ENCODE measurements around the gene TTLL11.
"Not testable (repeated sequence)": the region's sequence is repeated elsewhere in the genome, so short reads cannot be mapped to it uniquely, and the experiment has no call there.

TTLL11 gene

DNA sequence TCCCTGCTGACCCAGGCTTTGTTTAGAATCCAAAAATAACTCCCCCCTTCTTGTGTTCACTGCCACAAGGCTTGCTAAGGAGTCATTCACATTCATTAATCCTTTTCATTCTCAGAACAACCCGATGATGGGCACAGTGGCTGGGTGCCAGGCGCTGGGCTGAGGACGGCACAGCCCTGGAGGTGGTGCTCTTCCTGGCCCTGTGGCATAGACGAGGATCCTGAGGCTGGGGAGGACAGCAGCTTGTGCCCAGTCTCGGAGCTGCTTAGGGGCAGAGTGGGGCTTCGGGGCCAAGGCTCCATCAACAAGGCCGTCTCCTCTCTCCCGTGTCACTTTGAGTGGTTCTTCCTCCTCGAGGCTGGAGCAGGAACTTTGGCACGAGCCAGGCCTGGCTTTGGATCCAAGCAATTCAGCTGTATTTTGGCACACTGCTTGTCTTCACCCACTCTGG, 166.7 kb downstream of the TTLL11 start:
- DNase-seq: no peak

DNA sequence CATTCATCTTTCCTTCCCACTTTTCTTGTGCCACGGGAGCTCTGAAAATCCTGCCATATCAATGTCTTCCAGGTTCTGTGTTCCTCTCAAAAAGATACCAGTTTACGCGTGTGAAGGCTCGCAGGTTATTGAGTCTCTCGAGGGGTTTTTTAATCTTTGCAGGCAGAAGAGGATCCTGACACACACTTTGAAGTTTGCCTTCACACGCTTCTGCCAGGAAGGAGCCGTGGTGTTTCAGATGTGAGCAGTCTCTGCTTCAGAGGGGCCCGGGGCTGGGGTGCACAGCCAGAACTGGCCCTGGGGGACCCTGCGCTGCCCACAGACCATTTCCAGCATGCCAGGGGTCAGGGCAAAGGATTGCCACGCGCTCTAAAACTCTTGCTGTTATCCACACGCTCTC, 167.2 kb downstream of the TTLL11 start:
- no peak for DNase-seq

DNA sequence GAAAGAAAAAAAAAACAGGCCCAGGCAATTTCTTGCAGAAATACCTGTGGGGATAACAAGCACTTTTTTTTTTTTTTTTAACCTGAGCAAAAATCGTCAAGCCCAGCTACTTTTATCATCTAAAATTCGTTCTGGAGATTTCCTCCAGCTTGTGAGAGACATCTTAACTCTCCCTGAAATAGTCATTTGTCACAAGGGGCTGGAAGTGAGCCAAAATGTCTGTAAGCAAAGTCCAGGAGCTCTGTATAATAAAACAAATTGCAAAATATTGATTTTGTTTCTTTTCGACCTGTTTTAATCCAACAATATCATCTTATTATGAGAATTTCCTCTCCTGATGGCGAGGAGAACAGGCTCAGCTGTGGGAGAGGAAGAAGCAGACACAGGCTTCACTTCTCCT, 168.4 kb downstream of the TTLL11 start:
- no peak for DNase-seq

DNA sequence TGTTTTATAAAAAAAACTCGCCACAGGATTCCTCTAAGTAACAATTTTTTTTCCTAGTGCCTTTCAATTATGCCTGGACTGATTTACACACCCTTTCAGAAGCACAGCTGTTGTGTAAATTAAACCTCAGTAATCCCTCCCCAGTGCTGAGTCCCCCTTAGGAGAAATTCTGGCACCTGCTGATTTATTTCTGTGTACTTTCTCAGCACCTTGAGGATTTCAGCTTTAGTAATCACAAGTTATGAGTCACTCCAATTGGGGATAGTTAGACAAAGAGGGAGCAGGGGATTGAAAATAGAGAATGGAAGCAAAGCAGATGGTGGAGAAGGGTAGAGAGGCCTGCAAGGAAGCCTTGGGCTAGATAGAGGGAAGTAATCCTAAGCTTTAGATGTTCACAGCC, 171.7 kb downstream of the TTLL11 start:
- peak; percentile 46 for DNase-seq

DNA sequence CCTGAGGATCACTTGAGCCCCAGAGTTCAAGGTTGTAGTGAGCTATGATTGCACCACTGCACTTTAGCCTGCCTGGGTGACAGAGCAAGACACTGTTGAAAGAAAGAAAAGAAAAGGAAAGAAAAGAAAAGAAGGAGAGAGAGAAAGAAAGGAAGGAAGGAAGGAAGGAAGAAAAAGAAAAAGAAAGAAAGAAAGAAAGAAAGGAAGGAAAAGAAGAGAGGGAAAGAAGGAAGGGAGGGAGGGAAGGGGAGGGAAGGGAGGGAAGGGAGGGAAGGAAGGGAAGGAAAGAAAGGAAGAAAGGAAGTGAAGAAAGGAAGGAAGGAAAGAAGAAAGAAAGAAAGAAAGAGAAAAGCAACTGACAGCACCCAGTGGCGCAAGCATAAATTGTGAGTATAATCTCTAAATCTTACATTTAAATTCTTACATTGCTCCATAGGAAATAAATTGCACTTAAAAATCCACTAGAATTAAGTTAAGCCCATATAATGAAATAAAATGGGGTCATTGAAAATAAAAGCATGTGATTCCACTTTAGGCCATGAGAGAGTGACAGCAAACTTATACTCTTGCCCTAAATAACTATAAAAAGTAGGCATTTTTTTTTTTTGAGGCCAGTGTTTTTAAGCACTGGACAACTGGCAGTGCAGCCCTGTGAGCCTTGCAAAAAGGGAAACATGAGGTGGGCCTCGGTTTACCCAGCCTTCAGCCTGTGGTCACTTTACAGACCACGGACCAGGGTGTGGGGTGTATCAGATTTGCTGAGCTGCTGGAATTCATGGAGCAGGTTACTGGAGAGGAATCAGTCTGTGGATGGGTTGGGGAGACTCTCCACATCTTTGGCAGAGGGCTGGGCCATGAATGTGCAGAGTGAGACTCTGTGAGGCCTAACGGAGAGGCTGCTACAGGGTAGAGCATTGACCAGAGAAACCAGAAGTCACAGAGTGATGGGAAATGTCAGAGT, 175.5 kb downstream of the TTLL11 start:
- no peak for DNase-seq

DNA sequence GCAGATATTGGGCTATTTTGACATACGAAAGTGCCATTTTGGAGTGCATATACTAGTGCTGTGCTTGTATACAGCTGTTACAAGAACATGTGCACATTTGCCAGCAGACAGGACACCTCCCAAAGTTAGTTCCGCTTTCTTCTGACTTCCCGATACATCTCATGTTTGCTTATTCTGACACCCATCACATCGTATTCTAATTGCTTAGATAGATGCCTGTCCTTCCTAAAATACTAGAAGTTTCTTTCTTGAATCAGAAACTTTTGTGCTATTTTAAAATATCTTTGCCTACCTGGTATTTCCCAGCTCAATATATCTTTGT, 177.8 kb downstream of the TTLL11 start:
- DNase-seq: no peak

DNA sequence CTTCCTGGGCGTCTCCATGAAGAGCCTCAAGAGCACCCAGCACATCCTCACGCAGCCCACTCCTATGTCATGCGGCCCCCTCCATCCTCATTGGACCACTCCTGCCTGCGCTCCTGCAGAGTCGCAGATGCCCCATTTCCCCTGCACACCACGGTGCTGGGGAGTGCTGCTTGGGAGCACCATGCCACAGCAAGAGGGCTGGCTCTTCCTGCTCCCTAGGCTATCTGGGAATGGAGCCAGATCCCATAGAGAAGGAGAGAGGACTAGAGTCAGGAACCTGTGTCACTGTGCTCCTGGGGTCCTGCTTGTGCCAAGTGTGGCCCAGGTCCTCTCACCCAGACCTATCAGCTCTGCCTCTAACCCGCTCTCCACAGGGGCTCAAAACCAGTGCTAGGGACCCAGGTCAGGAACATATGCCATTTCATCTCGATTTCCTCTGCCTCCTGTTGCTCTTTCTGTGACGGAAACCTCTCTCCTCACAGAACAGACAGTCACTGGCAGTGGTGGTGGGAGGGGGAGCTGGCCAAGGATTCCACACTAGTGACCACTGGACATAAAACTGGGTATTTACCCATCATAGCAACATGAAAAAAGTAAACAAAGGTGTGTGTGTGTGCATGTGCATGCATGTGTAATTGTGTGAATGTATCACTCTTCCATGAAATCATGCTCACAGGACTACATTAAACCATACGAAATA, 178.4 kb downstream of the TTLL11 start:
- no peak for DNase-seq

DNA sequence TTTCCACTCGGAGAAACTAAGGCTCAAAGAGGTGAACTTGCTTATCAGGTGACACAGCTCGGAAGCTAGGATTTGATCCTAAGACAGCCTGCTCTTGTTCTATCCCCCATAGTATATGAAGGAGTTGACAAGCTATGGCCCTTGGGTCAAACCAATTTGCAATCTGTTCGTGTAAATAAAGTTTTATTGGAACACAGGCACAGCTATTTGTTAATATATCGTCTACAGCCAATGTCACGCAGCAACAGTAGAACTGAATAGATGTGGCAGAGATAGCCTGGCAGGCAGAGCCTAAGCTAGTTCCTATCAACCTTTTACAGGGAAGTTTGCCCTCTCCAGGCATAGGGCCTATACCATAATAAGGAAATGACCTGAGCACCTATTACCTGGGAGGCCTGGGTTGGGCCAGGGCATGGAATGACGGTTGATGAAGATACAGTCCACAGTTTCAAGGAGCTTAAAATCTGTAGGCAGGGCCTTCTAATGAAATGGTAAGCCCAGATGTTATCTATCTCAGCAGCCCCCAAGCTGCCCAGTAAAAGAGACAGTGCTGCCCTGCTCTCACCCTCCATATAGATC, 179.0 kb downstream of the TTLL11 start:
- no peak for DNase-seq

DNA sequence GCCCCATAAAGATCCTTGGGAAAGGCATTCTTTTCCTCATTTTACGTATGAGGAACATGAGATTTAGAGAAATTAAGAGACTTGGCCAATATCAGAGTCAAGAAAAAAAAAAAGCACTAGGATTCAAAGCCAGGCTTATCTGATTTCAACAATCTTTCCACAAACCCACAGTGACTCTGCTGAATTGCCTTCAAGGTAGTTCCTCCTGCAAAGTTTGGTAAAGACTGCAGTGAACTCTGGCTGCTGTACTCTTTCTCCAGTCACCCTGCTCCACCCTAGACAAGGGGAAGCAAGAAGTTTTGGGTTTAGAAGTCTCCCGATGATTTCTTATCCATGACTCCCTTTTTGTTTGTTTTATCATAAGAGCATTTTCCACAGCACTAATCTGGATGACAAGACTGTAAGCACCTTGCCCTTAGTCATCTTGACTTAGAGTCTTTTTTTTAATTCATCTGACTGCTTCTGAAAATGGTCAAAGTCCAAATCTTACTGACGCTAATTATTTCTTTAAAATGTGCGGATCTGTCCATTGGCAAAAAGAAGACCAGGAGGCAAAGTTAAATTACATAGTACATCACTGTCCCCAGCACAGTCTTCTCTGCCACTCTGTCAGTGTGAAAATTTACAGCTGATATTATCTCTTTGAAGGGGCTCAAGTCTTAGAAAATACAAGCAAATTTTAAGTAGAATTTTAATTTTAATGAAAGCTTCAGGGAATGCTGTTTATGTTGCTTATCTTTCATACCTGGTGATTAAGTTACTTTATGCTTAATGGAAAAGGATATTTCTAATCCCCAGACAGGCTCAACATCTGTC, 180.1 kb downstream of the TTLL11 start:
- DNase-seq: no peak

DNA sequence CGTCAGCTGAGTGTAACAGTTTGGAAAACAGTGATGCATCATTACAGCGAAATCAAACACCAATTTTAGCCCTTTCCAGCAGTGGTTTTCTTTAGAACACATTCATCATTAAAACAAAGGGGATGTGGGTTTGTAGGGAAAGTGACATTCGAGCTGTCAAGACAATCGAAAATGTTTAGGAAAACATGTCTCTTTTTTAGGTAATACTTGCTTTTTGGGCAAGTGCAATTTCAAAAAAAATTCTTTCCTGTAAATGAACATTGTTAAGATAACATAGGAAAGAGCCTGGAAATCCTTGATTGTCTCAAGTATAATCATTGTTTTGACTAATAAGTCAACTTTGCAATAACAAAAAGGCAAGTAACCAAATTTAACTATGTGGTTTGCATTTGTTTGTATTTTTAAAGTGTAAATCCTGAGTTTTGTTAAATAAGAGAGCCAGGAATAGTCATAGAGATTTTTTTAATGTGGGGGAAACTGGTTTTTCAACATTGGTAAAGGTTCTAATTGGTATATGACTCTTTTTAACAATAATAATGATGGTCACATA, 182.5 kb downstream of the TTLL11 start:
- DNase-seq: no peak

DNA sequence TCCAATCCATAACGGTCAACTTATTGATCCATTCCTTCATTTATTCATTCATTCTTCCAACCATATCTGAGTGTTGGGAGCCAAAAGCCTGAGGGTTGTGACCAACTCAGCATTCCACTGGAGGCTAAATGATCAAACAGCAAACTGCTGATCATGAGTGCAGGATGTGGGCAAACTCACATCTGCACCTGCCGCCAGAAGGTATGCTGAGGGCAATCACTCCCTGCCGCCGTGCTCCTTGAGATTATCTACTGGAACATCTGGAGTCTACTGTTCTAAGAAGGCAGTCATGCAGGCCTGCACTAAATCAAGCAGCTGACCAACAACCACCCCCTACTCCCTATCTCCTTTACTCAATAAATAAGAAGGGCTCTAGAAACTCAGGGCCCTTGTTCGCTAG, 184.0 kb downstream of the TTLL11 start:
- no peak for DNase-seq

DNA sequence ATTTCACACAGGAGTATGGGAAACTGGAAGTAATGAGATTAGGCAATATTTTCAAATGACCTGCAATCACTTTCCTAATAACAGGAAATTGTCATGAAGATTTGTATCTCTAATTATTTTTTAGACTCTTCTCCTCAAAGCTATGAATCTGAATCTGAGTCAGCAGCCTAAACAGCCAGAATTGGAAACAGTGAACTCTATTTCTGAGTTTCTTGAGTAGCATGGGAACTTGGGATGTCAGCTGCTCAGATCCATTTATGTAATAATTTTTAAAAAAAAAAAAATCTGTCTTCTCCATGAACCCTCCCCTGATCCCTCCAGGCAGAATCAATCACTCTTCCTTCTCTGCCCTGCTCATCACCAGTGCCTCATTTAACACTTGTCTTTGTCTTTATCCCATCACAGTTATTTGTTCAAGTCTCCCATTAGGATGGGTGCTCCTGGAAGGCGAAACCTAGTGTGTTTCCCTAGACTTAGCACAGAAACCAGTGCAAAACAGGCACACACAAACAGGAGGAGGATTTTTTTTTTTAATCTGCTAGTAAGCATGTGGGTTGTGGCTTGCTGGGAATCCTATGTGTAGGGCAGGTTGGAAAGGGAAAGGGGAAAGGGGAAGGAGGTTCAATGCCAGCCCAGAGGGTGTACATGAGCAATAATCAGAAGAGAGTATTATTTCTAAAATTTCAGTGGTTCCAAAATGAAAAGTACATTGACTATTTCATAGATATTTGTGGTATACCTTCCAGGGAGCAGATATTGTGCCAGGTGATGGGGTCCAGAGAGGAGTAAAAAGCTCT, 186.8 kb downstream of the TTLL11 start:
- no peak for DNase-seq

DNA sequence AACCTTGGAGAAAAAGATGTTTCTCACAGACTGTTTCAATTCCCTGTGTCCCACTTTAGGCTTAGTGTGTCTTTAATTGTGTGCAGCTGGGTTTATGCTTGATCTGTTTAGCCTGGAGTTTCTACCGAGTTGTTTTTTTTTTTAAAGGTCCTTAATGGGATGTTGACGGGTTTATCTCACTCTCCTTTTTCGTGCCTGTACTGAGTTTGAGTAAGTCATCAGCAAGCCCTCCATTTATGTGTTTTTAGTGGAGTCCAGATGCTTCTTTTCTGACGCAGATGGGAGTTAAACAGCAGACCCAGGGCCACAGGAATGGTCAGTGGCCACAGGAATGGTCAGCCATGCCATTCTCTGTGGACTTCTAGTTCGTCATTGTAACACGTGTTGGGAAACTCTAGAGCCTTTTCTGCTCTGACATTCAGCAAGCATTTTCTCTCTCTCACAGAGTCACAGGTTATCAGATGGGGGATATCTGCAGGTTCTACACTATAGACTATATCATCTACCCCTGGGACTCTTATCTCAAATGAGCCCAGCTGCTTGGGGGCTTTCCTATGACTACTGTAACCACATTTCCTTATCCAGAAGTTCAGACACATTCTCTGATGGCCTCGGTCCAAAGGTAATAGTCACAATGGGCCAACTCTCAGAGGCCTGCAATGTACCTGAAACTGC, 190.5 kb downstream of the TTLL11 start:
- no peak for DNase-seq

DNA sequence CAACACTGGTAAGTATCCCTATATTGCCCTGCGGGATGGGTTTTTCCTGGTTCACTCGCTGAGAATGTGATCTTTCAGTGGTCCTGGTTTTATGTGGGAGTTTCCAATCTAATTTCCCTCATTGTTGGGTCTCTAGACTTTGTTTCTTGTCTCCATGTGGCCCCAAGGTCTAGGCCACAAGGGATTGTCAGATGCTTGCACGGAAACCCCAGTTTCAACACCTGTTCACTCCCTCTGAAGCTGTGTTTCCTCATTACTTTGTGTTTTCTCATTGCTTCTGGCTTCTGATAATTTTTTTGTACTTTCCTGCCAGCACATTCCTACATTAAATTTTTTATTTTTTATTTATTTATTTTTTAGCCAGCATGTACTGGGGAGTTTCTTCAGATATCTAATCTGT, 191.5 kb downstream of the TTLL11 start:
- no peak for DNase-seq

DNA sequence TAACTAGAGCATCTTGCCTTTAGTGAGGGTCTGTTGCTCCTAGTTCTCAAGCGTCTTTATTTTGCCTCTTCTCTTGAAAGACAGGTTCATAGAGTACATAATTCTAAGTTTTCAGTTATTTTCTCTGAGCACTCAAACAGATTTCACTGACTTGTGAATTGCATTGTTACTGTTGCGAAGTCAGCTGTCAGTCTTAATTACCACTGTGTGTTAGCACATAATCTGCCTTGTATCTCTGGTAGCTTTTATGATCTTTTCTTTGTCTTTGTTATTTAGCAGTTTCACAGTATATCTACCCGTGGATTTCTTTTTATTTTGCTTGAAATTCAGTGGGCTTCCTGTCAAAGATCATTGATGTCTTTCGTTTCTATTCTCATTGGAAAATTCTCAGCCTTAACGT, 192.9 kb downstream of the TTLL11 start:
- no peak for DNase-seq

DNA sequence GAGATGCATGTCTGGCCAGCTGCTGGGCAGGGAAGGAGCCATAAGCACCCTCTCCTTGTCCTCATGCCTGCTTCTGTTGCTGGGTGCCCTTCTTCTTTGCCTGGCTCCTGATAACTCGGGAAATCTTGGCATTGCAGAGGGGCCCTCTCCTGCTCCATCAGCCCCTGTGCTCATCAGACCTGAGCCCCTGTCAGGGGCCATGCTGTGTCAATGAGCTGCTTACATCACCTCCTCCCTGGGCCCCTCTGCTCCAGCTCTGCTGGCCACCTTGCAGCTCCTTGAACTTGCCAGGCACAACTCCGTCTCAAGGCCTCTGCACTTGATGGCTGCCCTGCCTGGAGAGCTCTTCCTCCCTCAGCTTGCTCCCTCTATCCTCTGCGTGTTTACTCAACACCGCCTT, 194.3 kb downstream of the TTLL11 start:
- no peak for DNase-seq

DNA sequence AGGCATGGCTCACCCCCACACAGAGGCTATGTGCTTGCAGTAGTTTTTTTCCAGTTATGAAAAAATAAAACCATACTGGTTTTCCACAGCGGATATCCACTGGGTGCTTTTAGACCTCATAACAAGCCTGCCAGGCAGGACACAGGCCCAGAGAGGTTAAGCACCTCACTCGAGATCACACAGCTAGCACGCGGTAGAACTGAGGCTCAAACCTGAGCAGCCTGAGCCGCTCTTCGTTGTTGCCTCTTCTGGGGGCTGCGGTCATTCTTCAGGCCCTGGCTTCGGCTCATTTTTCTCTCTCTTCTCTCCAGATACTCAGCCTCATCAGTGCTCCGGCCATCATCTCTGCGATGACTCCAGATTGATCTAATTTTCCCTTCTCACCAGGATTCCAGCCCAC, 196.0 kb downstream of the TTLL11 start:
- DNase-seq: no peak

DNA sequence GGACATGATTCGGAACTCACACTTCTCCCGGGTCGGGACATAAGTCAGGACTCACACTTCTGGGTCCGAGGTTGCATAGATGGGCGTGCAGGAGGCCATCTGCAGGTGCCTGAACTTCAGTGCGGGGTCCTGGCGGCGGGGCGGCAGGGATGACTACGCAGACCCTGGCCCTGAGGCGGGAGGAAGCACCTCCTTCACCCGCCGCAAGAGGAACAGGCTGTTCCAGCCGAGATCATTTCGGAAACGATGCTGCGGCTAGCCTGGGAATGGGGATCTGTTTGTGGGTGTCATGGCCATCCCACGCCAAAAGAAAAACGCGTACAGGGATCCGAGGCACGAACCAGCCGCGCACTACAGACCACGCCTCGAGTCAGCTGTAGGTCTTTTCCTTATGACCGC, 196.6 kb downstream of the TTLL11 start:
- no peak for DNase-seq

DNA sequence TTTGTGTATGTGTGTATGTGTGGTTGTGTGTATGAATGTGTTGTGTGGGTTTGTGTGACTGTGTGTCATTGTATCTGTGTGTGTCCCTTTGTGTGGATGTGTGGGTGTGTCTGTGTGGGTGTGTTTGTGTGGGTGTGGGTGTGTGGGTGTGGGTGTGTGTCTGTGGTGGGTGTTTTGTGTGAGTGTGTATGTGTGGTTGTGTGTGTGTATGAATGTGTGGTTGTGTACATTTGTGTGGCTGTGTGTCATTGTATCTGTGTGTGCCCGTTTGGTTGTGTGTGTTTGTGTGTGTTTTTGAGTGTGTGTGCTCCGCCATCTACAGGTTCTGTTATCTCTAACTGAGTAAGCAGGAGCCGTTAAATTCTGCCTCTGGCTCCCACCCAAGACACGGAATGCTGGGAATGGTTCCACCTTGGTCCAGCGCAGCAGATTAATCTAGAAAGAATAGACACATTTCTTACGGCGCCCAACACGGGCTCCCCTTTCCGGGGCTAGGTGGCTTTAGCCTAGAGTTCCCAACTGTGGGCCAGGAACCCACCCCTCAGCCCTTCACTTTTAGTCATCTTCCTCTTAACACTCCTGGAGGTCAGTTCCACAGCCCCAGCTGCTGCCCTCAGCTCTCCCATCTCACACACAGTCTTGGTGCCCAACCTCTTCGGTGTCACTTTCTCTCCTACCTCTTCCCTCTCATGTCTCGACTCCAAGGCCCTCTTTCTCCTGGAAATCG, 197.1 kb downstream of the TTLL11 start:
- DNase-seq: no peak

DNA sequence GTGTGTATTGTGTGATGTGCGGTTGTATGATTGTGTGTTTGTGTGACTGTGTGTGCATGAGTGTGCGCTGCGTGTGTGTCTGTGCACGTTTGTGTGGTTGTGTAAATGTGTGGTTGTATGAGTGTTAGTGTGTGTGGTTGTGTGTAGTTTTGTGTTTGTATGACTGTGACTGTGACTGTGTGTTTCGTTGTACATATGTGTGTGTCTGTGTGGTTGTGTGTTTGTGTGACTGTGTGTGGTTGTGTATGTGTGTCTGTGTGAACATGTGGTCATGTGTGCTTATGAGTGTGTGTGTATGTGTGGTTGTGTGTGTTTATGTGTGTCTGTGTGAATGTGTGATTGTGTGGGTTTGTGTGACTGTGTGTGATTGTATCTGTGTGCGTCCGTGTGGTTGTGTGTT, 197.8 kb downstream of the TTLL11 start:
- DNase-seq: no peak

DNA sequence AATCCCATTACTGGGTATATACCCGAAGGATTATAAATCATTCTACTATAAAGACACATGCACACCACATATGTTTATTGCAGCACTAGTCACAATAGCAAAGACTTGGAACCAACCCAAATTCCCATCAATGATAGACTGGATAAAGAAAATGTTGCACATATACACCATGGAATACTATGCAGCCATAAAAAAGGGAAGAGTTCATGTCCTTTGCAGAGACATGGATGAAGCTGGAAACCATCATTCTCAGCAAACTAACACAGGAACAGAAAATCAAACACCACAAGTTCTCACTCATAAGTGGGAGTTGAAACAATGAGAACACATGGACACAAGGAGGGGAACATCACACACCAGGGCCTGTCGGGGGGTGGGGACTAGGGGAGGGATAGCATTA, 198.7 kb downstream of the TTLL11 start:
- DNase-seq: not testable (repeated sequence)

Data from DMS 273 treated with DMSO at 0.1 percent for 48 hours (cell line).